IPS-11a (cell line): Measurements from ENCODE around the gene STARD3NL.

Source experiments
- H3K4me3 ChIP-seq: one replicate; pipeline ENCODE4 v1.5.1; 2013; ENCODE audit warnings: low read depth, low read length, control low read depth

The STARD3NL gene

GRCh38 chr7:38182450-38182849 lies 4.4 kb downstream of the STARD3NL start:
- H3K4me3 ChIP-seq, result no peak overlapping the region

- H3K4me3 ChIP-seq, result no peak overlapping the region
Observed at GRCh38 chr7:38185395-38186307, 7.6 kb downstream of the STARD3NL start.

GRCh38 chr7:38186593-38187314 lies 8.7 kb downstream of the STARD3NL start:
- no peak overlapping the region for H3K4me3 ChIP-seq

- H3K4me3 ChIP-seq, result no peak overlapping the region
Observed at GRCh38 chr7:38187794-38188440, 9.9 kb downstream of the STARD3NL start.

- H3K4me3 ChIP-seq, result no peak overlapping the region
Observed at GRCh38 chr7:38189231-38189938, 11.3 kb downstream of the STARD3NL start.

- no peak overlapping the region for H3K4me3 ChIP-seq
Observed at GRCh38 chr7:38190011-38190410, 12.0 kb downstream of the STARD3NL start.

- no peak overlapping the region for H3K4me3 ChIP-seq
Observed at GRCh38 chr7:38191791-38192190, 13.7 kb downstream of the STARD3NL start.

GRCh38 chr7:38192327-38192726 lies 14.3 kb downstream of the STARD3NL start:
- no peak overlapping the region for H3K4me3 ChIP-seq

- no peak overlapping the region for H3K4me3 ChIP-seq
Observed at GRCh38 chr7:38195804-38196595, 18.0 kb downstream of the STARD3NL start.

- H3K4me3 ChIP-seq, result no peak overlapping the region
Observed at GRCh38 chr7:38198366-38198765, 20.3 kb downstream of the STARD3NL start.

- H3K4me3 ChIP-seq, result no peak overlapping the region
Observed at GRCh38 chr7:38199154-38199553, 21.1 kb downstream of the STARD3NL start.

- no peak overlapping the region for H3K4me3 ChIP-seq
Observed at GRCh38 chr7:38199782-38200181, 21.7 kb downstream of the STARD3NL start.

- no peak overlapping the region for H3K4me3 ChIP-seq
Observed at GRCh38 chr7:38206071-38206470, 28.0 kb downstream of the STARD3NL start.

GRCh38 chr7:38207843-38208242 lies 29.8 kb downstream of the STARD3NL start:
- no peak overlapping the region for H3K4me3 ChIP-seq

- H3K4me3 ChIP-seq, result no peak overlapping the region
Observed at GRCh38 chr7:38211486-38211885, 33.4 kb downstream of the STARD3NL start.

- no peak overlapping the region for H3K4me3 ChIP-seq
Observed at GRCh38 chr7:38211940-38212339, 33.9 kb downstream of the STARD3NL start.

GRCh38 chr7:38215115-38215514 lies 37.1 kb downstream of the STARD3NL start:
- no peak overlapping the region for H3K4me3 ChIP-seq

GRCh38 chr7:38215735-38216670 lies 38.0 kb downstream of the STARD3NL start:
- H3K4me3 ChIP-seq, result no peak overlapping the region

GRCh38 chr7:38217672-38218071 lies 39.6 kb downstream of the STARD3NL start:
- no peak overlapping the region for H3K4me3 ChIP-seq
